Amniotic epithelial cell (primary cell): ENCODE data around the gene ASB13.
"Not testable (repeated sequence)": the region's sequence is repeated elsewhere in the genome, so short reads cannot be mapped to it uniquely, and the experiment has no call there.

Experiments used
- DNase-seq: peaks from one replicate; pipeline ENCODE4 v3.0.0-alpha.2; 2010; ENCODE audit warnings: low read depth

Gene ASB13

GRCh38 chr10:5623081-5623748, 43.2 kb downstream of the ASB13 start:
- DNase-seq, result peak; percentile 67

- DNase-seq, result no peak
These were observed 44.0 kb downstream of the ASB13 start for GRCh38 chr10:5622186-5622960.

- not testable (repeated sequence) for DNase-seq
These were observed 45.0 kb downstream of the ASB13 start for GRCh38 chr10:5621371-5621770.

- no peak for DNase-seq
These were observed 45.4 kb downstream of the ASB13 start for GRCh38 chr10:5620966-5621365.

GRCh38 chr10:5620223-5620721, 46.1 kb downstream of the ASB13 start:
- DNase-seq, result no peak

GRCh38 chr10:5619362-5620211, 46.8 kb downstream of the ASB13 start:
- no peak for DNase-seq

- no peak for DNase-seq
These were observed 47.6 kb downstream of the ASB13 start for GRCh38 chr10:5618829-5619228.

GRCh38 chr10:5618042-5618441, 48.4 kb downstream of the ASB13 start:
- no peak for DNase-seq

GRCh38 chr10:5617521-5617920, 48.9 kb downstream of the ASB13 start:
- no peak for DNase-seq

GRCh38 chr10:5616836-5617235, 49.6 kb downstream of the ASB13 start:
- no peak for DNase-seq

GRCh38 chr10:5616046-5616445, 50.3 kb downstream of the ASB13 start:
- DNase-seq, result no peak

GRCh38 chr10:5615316-5615715, 51.1 kb downstream of the ASB13 start:
- no peak for DNase-seq

- DNase-seq, result peak; percentile 74
These were observed 52.2 kb downstream of the ASB13 start for GRCh38 chr10:5614155-5614721.

GRCh38 chr10:5613481-5614154, 52.8 kb downstream of the ASB13 start:
- no peak for DNase-seq

GRCh38 chr10:5611899-5612680, 54.3 kb downstream of the ASB13 start:
- DNase-seq, result no peak

GRCh38 chr10:5609952-5610616, 56.3 kb downstream of the ASB13 start:
- no peak for DNase-seq

GRCh38 chr10:5608608-5609220, 57.7 kb downstream of the ASB13 start:
- no peak for DNase-seq

- no peak for DNase-seq
These were observed 58.8 kb downstream of the ASB13 start for GRCh38 chr10:5607594-5607993.

- DNase-seq, result no peak
These were observed 59.5 kb downstream of the ASB13 start for GRCh38 chr10:5606864-5607263.

GRCh38 chr10:5606321-5606720, 60.1 kb downstream of the ASB13 start:
- DNase-seq, result no peak
